ACC112 (cell line): Measurements from ENCODE around the gene CXCR4.
"Not testable (repeated sequence)": the region's sequence is repeated elsewhere in the genome, so short reads cannot be mapped to it uniquely, and the experiment has no call there.

Experiments
- H2AFZ ChIP-seq: fragments of 200-600 bp; sonication (generic); one replicate; pipeline ENCODE4 v1.6.0; 2017; ENCODE audit warnings: antibody characterized with exemption, low read length; ENCODE audit not compliant: unreplicated experiment
- H3K27ac ChIP-seq: fragments of 200-600 bp; sonication (generic); 2 replicates; pipeline ENCODE4 v1.5.1; 2014; ENCODE audit warnings: low read depth, mild to moderate bottlenecking, antibody characterized with exemption, low read length, moderate library complexity
- H3K27me3 ChIP-seq: fragments of 200-600 bp; sonication (generic); 2 replicates; pipeline ENCODE4 v1.6.1; 2014; ENCODE audit warnings: mild to moderate bottlenecking, antibody characterized with exemption, low read length, moderate library complexity, mixed read lengths; ENCODE audit not compliant: insufficient read depth
- H3K36me3 ChIP-seq: fragments of 200-600 bp; sonication (generic); 2 replicates; pipeline ENCODE4 v1.6.1; 2016; ENCODE audit warnings: mild to moderate bottlenecking, antibody characterized with exemption, low read length, moderate library complexity, mixed read lengths; ENCODE audit not compliant: insufficient read depth
- H3K4me1 ChIP-seq: fragments of 200-600 bp; sonication (generic); one replicate; pipeline ENCODE4 v1.6.1; 2016; ENCODE audit warnings: low read length, mixed read lengths; ENCODE audit not compliant: insufficient read depth, unreplicated experiment, control insufficient read depth
- H3K4me3 ChIP-seq: fragments of 200-600 bp; sonication (generic); 2 replicates; pipeline ENCODE4 v1.5.1; 2014; ENCODE audit warnings: mild to moderate bottlenecking, low read depth, low read length
- H3K79me2 ChIP-seq: fragments of 200-600 bp; sonication (generic); one replicate; pipeline ENCODE4 v1.6.0; 2016; ENCODE audit warnings: low read length; ENCODE audit not compliant: control insufficient read depth, unreplicated experiment, insufficient read depth

Gene CXCR4

GRCh38 chr2:136072621-136073020 lies 45.3 kb downstream of the CXCR4 start:
- no peaks in the 10 kb centered on the region for H3K4me1 ChIP-seq
- H3K4me3 ChIP-seq = no peak overlapping the region
- H2AFZ ChIP-seq = no peak overlapping the region
- H3K36me3 ChIP-seq = no peaks in the 10 kb centered on the region
- H3K27me3 ChIP-seq = peaks cover 49% of the 10 kb centered on the region
- H3K27ac ChIP-seq = no peak overlapping the region
- no peaks in the 10 kb centered on the region for H3K79me2 ChIP-seq

- not testable (repeated sequence) for H3K4me3 ChIP-seq, H3K79me2 ChIP-seq, H3K4me1 ChIP-seq, H2AFZ ChIP-seq, H3K27ac ChIP-seq, H3K36me3 ChIP-seq
- H3K27me3 ChIP-seq = peaks cover 50% of the 10 kb centered on the region
These were observed 46.1 kb downstream of the CXCR4 start for GRCh38 chr2:136071887-136072286.

GRCh38 chr2:136070913-136071312 lies 47.0 kb downstream of the CXCR4 start:
- Histone ChIP-seq H3K36me3 (no peaks in the 10 kb centered on the region), H3K79me2 (no peaks in the 10 kb centered on the region), H3K27me3 (peaks cover 43% of the 10 kb centered on the region), H3K4me3 (no peak overlapping the region), H3K4me1 (no peaks in the 10 kb centered on the region), H3K27ac (no peak overlapping the region), H2AFZ (no peak overlapping the region)

GRCh38 chr2:136069773-136070172 lies 48.2 kb downstream of the CXCR4 start:
- Histone ChIP-seq H3K4me1 (no peaks in the 10 kb centered on the region), H3K27ac (no peak overlapping the region), H3K79me2 (no peaks in the 10 kb centered on the region), H3K4me3 (no peak overlapping the region), H3K27me3 (peaks cover 44% of the 10 kb centered on the region), H2AFZ (no peak overlapping the region), H3K36me3 (no peaks in the 10 kb centered on the region)

- H3K27ac ChIP-seq = no peak overlapping the region
- peaks cover 41% of the 10 kb centered on the region for H3K27me3 ChIP-seq
- no peaks in the 10 kb centered on the region for H3K36me3 ChIP-seq
- H3K79me2 ChIP-seq = no peaks in the 10 kb centered on the region
- no peak overlapping the region for H3K4me3 ChIP-seq
- H3K4me1 ChIP-seq = no peaks in the 10 kb centered on the region
- H2AFZ ChIP-seq = no peak overlapping the region
These were observed 49.2 kb downstream of the CXCR4 start for GRCh38 chr2:136068581-136069227.

GRCh38 chr2:136067897-136068580 lies 49.9 kb downstream of the CXCR4 start:
- H3K4me3 ChIP-seq = no peak overlapping the region
- no peak overlapping the region for H3K27ac ChIP-seq
- no peaks in the 10 kb centered on the region for H3K79me2 ChIP-seq
- H3K36me3 ChIP-seq = no peaks in the 10 kb centered on the region
- H3K4me1 ChIP-seq = no peaks in the 10 kb centered on the region
- peaks cover 34% of the 10 kb centered on the region for H3K27me3 ChIP-seq
- no peak overlapping the region for H2AFZ ChIP-seq

GRCh38 chr2:136067459-136067858 lies 50.5 kb downstream of the CXCR4 start:
- no peak overlapping the region for H3K4me3 ChIP-seq
- H2AFZ ChIP-seq = no peak overlapping the region

GRCh38 chr2:136065907-136066306 lies 52.0 kb downstream of the CXCR4 start:
- Histone ChIP-seq H3K27ac (no peak overlapping the region), H3K27me3 (peaks cover 30% of the 10 kb centered on the region), H3K36me3 (no peaks in the 10 kb centered on the region), H3K4me1 (no peaks in the 10 kb centered on the region), H3K79me2 (no peaks in the 10 kb centered on the region), H2AFZ (no peak overlapping the region), H3K4me3 (no peak overlapping the region)

More at GRCh38 chr2:136067459-136067858, 50.5 kb downstream of the CXCR4 start:
- Histone ChIP-seq H3K36me3 (no peaks in the 10 kb centered on the region), H3K27ac (no peak overlapping the region), H3K27me3 (peaks cover 33% of the 10 kb centered on the region), H3K4me1 (no peaks in the 10 kb centered on the region), H3K79me2 (no peaks in the 10 kb centered on the region)

GRCh38 chr2:136065384-136065783 lies 52.6 kb downstream of the CXCR4 start:
- Histone ChIP-seq H3K4me3 (no peak overlapping the region), H3K27me3 (peaks cover 30% of the 10 kb centered on the region), H3K36me3 (no peaks in the 10 kb centered on the region), H2AFZ (no peak overlapping the region), H3K79me2 (no peaks in the 10 kb centered on the region), H3K27ac (no peak overlapping the region), H3K4me1 (no peaks in the 10 kb centered on the region)
